Measurements from ENCODE around the gene PLSCR2.

DNA sequence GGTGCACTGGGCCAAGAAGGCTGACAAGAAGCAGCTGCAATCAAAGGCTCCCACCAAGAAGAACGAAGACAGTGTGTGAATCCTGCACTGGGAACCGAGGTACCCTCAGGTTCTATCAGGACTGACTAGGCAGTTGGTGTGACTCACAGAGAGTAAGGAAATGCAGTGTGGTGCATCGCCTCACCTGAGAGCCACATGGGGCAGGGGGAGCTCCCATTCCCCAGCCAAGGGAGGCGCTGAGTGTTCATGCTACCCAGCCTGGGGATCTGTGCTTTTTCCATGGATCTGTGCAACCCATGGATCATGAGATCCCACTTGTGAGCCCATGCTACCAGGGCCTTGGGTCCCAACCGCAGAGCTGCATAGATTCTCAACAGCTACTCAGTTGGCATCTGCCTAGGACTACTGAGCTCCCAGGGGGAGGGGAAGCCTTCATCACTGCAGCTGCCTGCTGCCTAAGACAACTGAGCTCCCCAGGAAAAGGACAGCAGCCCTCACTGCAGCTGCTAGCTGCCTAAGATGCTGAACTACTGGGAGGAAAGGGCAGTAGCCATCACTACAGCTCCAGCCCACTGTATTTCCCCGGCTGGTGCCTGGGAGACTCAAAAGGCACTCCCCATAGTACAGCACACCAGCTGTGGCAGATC is 6.9 kb upstream of the PLSCR2 start:
- no peak for TF ChIP-seq CTCF (IDR thresholded peaks at IDR 0.05; ENCODE audit: low read depth, low read length)
- TF ChIP-seq EZH2phosphoT487 (IDR thresholded peaks at IDR 0.05; ENCODE audit: low read depth): no peak
